Mesodermal cell (in vitro differentiated cells): ENCODE results near the gene VAMP4.
"Not testable (repeated sequence)": the region's sequence is repeated elsewhere in the genome, so short reads cannot be mapped to it uniquely, and the experiment has no call there.

Experiments used
- H3K27ac ChIP-seq: 2 replicates; pipeline ENCODE4 v1.7.0; 2013; ENCODE audit warnings: mild to moderate bottlenecking, low read depth, low read length, moderate library complexity; ENCODE audit not compliant: severe bottlenecking
- H3K36me3 ChIP-seq: 2 replicates; pipeline ENCODE4 v1.7.1; 2013; ENCODE audit warnings: mild to moderate bottlenecking, low read length, moderate library complexity; ENCODE audit not compliant: control insufficient read depth, insufficient read depth
- H3K4me1 ChIP-seq: one replicate; pipeline ENCODE4 v1.7.1; 2013; ENCODE audit warnings: mild to moderate bottlenecking, low read length; ENCODE audit not compliant: insufficient read depth, control insufficient read depth, poor library complexity, severe bottlenecking
- H3K4me3 ChIP-seq: 2 replicates; pipeline ENCODE4 v1.7.0; 2013; ENCODE audit warnings: low read length, control low read depth, mild to moderate bottlenecking; ENCODE audit not compliant: insufficient read depth, poor library complexity, severe bottlenecking; ENCODE audit errors: extremely low read depth
- H3K9me3 ChIP-seq: 2 replicates; pipeline ENCODE4 v1.7.1; 2013; ENCODE audit warnings: mild to moderate bottlenecking, low read length, moderate library complexity; ENCODE audit not compliant: control insufficient read depth
- WGBS, 2 experiments: methylation state at CpG; one replicate each; pipeline ENCODE4 v1.1.5; 2013; ENCODE audit warnings: missing lambda C conversion rate in 2 of 2; ENCODE audit not compliant: insufficient coverage in 2 of 2; 5-methylcytosine and 5-hydroxymethylcytosine counted together

The VAMP4 gene

GRCh38 chr1:171666114-171666769 is 75.6 kb downstream of the VAMP4 start:
- WGBS, 2 experiments, result 94 to 100% methylated on average over 2 of the region's 4 CpGs
- Histone ChIP-seq H3K27ac (no peak overlapping the region), H3K4me1 (no peaks in the 10 kb centered on the region), H3K4me3 (no peak overlapping the region), H3K36me3 (no peaks in the 10 kb centered on the region), H3K9me3 (no peaks in the 10 kb centered on the region)

- H3K27ac ChIP-seq, result no peak overlapping the region
- no peaks in the 10 kb centered on the region for H3K36me3 ChIP-seq
- H3K4me1 ChIP-seq, result no peaks in the 10 kb centered on the region
- H3K4me3 ChIP-seq, result no peak overlapping the region
- no peaks in the 10 kb centered on the region for H3K9me3 ChIP-seq
These were observed 76.9 kb downstream of the VAMP4 start for GRCh38 chr1:171664976-171665375.

GRCh38 chr1:171663854-171664575 is 77.8 kb downstream of the VAMP4 start:
- Histone ChIP-seq H3K27ac (no peak overlapping the region), H3K36me3 (no peaks in the 10 kb centered on the region), H3K4me3 (no peak overlapping the region), H3K4me1 (no peaks in the 10 kb centered on the region), H3K9me3 (no peaks in the 10 kb centered on the region)
- 67 to 88% methylated on average over 1 of the region's 4 CpGs for WGBS, 2 experiments

DNA sequence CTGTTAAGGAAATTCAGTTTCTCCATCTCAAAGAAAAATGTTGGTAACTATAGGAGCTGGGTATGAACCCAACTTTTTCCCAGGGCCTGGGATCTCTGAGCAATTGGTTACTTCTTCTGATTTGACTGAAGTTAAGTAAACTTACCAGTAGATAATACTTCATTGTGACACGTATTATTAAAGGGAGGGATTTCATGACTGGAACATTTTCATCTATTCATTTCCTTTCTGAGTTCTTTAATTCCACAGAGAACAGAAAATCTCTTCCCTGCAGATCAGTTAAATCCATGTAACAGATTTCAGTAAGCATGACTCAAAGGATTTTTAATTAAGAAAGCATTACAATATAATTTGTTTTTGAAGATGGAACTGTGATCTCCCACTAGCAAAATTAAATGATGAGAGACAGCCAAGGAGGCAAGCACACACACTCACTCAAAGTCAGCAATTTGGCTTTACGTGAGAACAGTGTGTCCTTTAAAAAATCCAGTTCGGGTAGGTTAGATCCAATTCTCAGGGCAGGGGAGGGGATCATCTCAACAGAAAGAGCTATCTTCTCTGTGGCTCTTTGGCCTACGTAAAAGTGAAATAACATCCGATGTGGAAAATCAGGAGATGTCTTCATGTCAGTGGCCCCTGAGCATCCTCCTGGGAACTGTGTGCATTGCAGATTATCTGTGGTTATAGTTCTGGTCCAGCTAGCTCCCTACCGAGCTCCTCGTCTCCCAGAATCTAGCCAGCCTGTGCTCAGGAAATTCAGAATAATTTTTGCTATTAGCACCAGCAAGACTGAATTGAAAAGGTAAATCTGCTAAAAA is 78.6 kb downstream of the VAMP4 start:
- no peak overlapping the region for H3K27ac ChIP-seq
- no peak overlapping the region for H3K4me3 ChIP-seq
- H3K9me3 ChIP-seq, result no peaks in the 10 kb centered on the region
- no peaks in the 10 kb centered on the region for H3K4me1 ChIP-seq
- 94 to 100% methylated on average over 3 to 4 of the region's 7 CpGs for WGBS, 2 experiments
- H3K36me3 ChIP-seq, result no peaks in the 10 kb centered on the region

DNA sequence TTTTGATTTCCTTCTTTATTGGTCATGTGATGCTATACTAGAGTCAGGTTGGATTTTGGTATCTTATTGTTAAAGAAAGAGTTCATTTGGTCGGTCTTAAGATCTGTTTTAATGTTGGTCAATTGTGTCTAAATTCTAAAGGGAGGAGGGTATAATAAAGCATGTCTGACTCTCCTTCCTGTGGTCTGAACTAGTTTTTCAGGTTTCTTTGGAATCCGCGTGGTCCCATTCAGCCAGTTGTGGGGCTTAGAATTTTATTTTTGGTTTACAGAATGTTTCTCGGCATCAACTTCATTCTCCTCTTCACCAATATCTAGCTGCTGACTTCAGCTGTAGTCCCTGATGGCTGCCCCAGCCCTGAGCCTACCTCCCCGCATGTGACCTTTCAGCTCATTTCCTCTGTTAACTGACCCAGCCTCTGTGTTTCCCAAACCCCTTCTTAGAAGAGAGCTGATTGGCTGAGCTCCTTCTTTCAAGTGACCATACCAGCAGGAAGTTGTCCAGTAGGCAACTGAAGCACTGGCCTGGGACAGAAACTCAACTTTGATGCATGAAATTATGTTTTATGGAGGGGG is 80.7 kb downstream of the VAMP4 start:
- H3K36me3 ChIP-seq, result no peaks in the 10 kb centered on the region
- 88 to 92% methylated on average over 2 of the region's 5 CpGs for WGBS, 2 experiments

DNA sequence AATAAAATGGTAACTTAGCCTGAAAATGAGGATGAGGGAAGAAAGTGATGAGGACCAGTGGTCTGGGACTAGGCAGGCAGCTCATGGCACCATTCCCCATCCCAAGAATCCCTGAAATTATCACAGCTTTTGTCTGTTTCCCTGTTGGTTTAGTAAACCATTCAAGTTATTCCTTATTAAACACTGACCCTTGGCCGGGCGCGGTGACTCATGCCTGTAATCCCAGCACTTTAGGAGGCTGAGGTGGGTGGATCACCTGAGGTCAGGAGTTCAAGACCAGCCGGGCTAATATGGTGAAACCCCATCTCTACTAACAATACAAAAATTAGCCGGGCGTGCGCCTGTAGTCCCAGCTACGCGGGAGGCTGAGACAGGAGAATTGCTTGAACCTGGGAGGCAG is 85.7 kb downstream of the VAMP4 start:
- H3K27ac ChIP-seq, result peak overlapping the region; percentile 16
- H3K36me3 ChIP-seq, H3K4me1 ChIP-seq, H3K4me3 ChIP-seq, H3K9me3 ChIP-seq: not testable (repeated sequence)
- WGBS, 2 experiments, result 100% methylated on average over 1 to 4 of the region's 9 CpGs

More for the DNA sequence above, 80.7 kb downstream of the VAMP4 start:
- no peaks in the 10 kb centered on the region for H3K4me1 ChIP-seq
- no peak overlapping the region for H3K4me3 ChIP-seq
- H3K27ac ChIP-seq, result no peak overlapping the region
- no peaks in the 10 kb centered on the region for H3K9me3 ChIP-seq

- no peak overlapping the region for H3K4me3 ChIP-seq
- peak overlapping the region; percentile 83 for H3K27ac ChIP-seq
- no peaks in the 10 kb centered on the region for H3K9me3 ChIP-seq
- no peaks in the 10 kb centered on the region for H3K36me3 ChIP-seq
- 74 to 77% methylated on average over 4 to 5 of the region's 6 CpGs for WGBS, 2 experiments
- peaks cover 7% of the 10 kb centered on the region for H3K4me1 ChIP-seq
These were observed 86.1 kb downstream of the VAMP4 start for GRCh38 chr1:171655746-171656116.

DNA sequence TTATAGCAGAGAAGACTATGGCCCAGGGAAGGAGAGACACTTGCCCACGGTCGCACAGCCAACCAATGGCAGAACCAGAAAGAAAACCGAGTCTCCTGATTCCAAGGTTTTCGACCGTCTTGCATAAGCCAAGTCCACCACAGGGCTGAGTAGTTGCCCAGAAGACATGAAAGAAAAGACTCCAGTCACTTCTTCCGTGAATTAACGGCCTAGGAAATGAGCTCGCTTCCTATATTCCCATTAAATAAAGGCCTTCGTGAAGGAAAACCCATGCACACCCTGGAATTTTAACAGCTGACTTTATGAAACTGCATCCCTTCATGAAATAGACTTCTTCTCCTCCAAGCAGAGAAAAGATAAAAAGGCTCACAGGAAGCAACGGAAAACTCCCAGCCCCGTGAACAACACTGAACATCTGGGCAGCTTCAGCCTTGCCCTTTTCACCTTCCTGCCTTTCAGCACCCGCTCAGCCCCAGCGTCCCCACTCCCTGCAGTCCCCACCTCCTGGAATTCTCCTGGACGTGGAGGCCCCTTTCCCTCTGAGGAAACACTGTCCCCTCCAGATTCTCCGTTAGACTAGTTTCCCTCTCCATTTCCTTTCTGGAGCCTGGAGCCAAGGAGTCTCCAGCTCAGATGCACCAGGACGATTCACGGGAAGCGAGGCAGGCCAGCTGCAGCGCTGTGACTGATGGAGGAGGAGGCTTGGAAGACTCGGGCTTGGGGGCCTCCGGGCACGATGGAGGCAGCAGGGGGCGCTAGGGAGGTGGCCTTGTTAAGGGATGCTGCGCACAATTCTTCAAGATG is 86.7 kb downstream of the VAMP4 start:
- Histone ChIP-seq H3K4me3 (no peak overlapping the region), H3K27ac (peak overlapping the region; percentile 83), H3K36me3 (no peaks in the 10 kb centered on the region), H3K4me1 (peaks cover 7% of the 10 kb centered on the region), H3K9me3 (no peaks in the 10 kb centered on the region)
- WGBS, 2 experiments, result 51 to 55% methylated on average over 19 to 22 of the region's 24 CpGs

DNA sequence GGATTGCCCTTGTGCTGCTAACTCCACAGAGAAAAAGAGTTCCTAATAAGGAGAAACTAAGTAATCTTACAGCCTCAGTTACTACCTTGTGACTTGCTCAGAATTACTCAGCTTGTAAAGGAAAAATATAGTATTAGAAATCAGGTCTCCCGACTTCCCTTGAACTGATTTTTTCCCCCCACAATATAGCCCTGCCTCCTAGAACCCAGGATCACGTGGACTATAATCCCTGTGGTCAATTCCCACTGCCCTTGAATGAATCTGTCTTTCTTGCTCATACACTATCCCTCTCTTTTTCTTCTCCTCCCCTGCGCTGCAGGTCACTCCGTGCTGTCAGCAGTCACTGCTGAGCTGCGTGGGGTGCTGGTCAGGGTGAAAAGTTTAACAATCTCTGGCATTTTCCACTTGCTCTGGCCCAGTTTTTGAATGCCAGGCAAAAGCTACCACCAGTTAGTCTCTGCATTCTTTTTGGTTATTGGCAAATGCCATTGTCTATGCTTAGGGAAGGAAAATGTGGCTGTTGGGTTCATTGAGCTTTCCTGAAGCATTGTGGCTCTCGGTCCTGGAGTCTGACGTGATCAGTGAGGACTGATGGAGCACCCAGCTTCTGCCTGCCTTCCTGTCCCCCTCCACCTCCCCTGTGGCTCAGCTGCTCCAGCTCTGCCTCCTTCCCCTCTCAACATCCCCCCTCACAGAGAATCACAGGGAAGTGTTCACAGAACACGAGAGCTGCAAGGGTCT is 87.5 kb downstream of the VAMP4 start:
- H3K4me1 ChIP-seq, result peaks cover 7% of the 10 kb centered on the region
- H3K27ac ChIP-seq, result peak overlapping the region; percentile 83
- WGBS, 2 experiments, result 80 to 83% methylated on average over 4 to 7 of the region's 8 CpGs
- no peak overlapping the region for H3K4me3 ChIP-seq
- H3K36me3 ChIP-seq, result no peaks in the 10 kb centered on the region
- H3K9me3 ChIP-seq, result no peaks in the 10 kb centered on the region

GRCh38 chr1:171653796-171654195 is 88.1 kb downstream of the VAMP4 start:
- H3K27ac ChIP-seq, result no peak overlapping the region
- H3K4me1 ChIP-seq, result peaks cover 7% of the 10 kb centered on the region
- no peak overlapping the region for H3K4me3 ChIP-seq
- no peaks in the 10 kb centered on the region for H3K9me3 ChIP-seq
- no peaks in the 10 kb centered on the region for H3K36me3 ChIP-seq
- WGBS, 2 experiments, result no CpG with 5 or more reads among the region's 1 CpG
